NCI-H1092 treated with DMSO at 0.1 percent for 48 hours (cell line): ENCODE results near the gene TDRD7.

ENCODE experiments used
- DNase-seq: peaks from one replicate; lab custom pipeline; 2025; lab: John Stamatoyannopoulos, UW

Gene TDRD7

DNA sequence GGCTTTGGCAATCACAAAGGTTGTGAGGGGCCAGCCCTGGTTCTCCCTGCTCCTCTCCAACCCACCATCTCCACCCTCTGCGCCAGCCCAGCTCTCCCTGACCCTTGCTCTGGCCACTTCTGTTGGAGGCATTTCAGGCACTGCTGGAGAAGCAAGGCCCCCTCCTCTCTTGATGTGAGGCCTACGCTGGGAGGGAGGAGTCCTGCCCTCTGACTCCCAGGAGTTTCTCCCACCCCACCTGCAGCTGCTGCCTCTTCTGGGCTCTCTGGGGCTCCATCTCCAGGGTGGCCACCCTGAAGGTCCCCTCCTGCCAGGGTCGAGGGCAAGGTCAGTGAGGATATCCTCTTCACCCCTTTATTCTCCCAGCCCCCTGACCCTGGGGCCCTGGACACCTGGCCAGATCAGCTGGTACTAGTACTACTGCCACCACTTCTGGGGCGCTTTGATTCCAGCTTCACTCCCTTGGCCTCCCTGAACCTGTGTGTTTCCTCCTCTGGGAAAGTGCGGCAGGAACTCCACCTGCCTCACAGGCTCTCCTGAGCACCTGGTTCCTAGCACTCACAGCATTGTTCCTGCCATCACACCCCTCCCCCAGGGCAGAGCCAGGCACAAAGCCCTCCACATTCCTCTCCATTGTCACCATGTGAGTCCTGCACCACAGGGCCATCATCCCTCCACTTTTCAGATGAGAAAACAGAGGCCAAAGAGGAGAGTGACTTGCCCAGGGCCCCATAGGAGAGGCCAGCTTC, 23.8 kb upstream of the TDRD7 start:
- no peak for DNase-seq

DNA sequence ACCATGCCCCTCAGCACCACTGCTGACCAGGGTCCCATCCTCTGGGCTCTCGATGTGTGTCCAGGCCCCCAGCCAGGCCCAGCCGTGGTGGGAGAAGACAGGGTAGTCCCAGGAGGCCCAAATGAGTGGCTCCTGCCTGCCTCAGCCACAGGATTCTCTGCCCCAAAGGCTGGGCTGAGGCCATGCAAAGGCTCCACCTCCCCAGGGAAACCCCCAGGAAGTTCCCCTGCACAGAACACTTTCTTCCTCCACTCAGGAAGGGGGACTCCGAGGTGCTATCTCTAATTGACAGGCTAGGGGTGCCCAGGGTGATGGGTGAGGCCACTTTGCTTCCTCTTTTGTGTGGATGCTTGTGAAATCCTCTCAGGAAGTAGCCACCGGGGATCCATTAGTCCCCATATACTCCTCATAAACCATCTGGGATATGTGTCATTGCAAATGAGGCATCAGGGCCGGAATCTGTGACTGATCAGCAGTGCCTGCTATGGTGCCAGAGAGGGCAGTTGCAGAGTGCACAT, 23.1 kb upstream of the TDRD7 start:
- DNase-seq = no peak

DNA sequence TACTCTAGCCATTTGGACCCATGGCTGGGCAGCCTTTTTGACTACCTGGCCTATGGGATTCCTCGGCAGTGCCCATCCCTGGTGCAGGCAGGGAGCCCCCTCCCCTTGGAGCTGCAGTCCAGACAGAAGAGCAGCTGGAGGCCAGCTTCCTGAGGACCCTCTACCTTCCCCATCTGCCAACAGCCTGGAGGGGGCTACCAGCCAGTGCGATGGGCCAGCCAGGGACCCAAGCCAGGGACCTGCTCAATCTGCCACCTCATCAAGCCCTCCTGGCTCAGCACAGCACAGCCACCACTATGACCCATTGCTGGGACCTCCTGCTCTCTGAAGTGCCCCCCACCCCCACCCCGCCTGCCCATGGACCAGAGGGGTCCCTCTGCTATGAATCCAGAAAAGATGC, 22.6 kb upstream of the TDRD7 start:
- no peak for DNase-seq

DNA sequence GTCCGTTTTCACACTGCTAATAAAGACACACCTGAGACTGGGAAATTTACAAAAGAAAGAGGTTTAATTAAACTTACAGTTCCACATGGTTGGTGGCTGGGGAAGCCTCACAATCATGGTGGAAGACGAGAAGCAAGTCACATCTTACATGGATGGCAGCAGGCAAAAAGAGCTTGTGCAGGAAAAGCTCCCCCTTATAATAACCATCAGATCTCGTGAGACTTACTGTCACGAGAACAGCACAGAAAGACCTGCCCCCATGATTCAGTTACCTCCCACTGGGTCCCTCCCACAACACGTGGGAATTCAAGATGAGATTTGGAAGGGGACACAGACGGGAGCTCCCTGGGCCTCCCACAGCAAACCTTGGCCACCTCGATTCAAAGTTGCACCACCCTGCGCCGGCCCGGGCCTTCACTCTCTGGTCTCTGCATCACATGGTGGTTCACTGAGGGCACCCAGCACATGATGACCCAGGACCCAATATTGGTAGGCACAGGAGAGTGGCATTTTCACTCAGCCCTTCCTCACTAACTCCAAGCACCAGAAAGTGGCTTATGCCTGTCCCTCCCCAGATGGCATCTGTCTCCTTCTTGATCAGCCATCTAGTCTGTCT, 21.0 kb upstream of the TDRD7 start:
- no peak for DNase-seq

DNA sequence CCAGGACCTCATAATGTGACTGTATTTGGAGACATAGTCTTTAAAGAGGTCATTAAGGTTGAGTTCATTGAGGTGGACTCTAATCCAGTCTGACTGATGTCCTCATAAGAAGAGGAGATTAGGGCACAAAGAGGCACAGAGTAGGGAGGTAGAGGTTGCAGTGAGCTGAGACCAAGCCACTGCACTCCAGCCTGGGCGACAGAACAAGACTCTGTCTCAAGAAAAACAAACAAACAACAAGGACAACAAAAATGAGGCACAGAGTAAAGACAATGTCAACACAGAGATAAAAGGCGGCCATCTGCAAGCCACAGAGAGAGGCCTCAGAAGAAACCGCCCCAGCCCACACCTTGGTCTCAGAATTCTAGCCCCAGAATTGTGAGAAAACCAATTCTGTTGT, 17.0 kb upstream of the TDRD7 start:
- DNase-seq = no peak

DNA sequence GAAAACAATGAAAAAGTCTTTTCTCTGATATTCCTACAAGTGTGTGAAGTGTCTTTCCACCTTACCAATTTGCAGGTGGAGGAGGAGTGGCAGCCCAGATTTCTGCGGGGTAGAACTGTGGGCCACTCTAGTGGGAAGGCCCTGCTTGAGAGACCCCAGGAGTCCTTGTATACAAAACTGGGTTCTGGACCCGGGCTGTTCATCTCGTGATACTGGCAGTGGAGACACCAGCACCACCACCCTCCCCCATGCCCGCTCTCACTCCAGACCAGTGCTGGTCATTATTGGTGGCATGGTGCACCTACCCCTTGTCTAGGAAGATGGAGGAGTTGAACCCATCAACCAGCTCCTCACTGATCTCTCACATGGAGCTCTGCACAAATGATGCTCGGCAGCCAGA, 16.2 kb upstream of the TDRD7 start:
- DNase-seq = no peak

DNA sequence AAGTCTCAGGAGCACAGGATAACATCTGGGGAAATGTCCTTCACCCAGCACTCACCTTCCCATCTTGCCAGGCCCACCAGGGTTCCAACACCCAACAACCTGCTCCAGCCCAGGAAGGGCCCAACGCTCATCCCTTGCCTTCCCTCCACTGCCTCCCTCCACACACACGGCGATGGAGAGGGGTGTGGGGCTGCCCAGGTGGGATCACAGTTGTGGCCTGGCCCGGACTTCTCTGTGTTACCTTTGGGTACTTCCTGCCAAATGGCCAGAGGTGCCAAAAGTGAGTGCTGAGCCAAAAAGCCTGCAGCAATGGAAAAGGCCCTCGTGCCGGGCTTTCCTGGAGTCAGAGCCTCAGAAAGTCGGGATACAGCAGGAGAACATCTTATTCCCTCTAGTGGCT, 15.6 kb upstream of the TDRD7 start:
- DNase-seq = no peak

DNA sequence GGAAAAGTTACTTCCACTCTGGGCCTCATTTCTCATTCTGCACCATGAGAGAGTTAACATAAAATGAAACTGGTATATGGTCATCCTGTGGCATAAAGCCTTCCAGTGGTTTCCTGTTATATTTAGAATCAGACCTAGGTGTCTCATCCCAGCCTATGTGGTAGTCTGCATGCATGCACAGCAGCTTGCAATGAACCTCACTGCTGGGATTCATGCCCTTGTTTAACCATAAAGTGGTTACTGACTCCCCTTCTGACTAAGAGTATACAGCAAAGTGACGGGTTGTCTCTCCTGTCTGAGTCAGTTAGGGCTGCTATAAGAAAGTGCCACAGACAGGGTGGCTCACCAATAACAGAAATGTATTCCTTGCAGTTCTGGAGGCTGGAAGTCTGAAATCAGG, 14.7 kb upstream of the TDRD7 start:
- no peak for DNase-seq

DNA sequence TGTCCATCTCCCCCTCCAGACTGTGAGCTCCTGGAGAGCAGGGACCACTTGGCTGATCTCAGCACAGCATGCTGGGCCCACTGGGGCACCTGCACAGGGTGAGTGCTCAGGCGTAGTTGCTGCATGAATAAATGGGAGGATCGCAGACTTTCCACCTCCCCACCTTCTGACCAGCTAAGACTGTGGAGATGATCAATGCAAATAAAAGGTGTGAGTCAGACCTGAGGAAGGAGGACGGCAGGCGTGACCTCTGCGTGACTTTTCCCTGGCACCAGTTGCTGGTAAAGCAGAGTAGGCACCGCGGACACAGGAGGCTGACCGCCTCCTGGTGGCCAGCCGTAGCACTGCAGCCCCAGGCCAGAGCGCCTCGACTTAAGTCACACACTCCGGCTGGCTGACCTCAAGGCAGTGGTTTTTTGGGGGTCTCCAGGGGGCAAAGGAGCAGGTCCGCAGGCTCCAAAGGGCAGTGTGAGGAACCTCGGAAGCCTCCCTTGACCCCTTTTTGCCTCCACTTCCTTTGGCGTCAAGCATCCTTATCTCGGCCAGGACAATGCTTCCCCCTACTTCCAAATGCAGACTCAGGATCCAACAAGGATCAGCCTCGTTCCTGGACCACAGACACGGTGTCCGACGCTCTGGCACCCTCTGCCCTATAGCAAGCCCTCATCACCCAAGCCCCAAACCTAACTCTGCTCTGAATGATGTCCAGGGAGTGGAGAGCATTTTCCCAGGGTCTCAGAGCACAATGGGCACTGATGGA, 12.7 kb upstream of the TDRD7 start:
- DNase-seq = peak; percentile 52

DNA sequence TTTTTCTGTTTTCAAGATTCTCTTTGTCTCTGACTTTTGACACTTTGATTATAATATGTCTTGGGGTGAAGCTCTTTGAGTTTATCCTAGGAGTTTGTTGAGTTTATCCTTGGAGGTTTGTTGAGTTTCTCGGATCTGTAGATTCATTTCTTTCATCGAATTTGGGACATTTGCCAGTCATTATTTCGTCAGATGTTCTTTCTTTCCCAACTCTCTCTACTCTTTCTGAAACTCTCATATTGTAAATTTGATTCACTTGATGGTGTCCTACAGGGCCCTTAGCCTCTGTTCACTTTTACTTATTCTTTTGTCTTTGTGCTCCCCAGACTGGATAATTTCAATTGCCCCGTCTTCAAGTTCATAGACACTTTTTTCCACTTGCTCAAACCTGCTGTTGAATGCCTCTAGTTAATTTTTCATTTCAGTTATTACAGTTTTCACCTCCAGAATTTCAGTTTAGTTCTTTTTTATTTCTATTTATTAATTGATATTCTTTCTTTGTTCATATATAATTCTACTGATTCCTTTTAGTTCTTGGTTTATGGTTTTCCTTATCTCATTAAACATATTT, 8.1 kb upstream of the TDRD7 start:
- no peak for DNase-seq

DNA sequence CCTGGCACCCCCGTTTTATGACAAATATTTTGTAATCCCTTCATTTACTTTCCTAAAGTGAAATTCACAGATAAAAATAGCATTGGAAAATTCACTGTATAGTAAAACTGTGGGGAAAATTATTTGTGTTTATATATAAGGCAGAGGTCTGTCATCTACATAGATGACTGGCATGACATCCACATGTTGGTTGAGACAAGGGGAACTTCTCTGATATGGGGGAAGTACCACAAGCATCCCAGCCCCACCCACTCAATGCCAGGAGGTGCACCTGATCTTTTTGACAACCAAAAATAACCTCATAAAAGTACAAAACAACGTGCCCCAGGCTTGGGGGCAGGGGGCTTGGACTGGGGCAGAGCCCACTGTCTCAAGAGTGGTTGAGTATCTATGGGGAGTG, 6.3 kb upstream of the TDRD7 start:
- DNase-seq = no peak

DNA sequence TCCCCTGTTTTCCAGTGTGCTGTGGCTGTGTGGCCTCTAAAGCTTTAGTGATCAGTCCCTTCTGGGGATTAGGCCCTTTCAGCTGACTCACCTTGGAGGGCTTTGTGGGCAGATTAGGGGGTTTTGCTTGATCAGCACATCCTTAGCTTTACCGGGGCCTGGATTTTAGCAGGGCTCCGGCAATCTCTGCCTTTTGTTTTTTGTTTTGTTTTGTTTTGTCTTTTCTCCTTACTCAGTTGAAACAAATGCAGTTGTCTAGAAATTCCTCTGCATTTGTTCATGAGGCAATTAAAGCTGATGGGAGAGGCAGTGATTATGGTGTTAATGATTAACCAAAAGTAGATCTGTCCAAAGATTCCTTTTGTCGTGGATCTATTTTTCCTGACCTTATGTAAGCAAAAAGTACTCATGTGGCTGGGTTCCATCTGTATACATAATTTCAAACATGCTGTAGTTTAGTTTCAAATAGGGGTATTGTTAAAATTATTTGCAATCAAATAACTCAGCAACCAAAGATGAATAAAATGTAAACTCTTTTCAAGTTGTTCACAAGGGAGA, 5.2 kb upstream of the TDRD7 start:
- no peak for DNase-seq

DNA sequence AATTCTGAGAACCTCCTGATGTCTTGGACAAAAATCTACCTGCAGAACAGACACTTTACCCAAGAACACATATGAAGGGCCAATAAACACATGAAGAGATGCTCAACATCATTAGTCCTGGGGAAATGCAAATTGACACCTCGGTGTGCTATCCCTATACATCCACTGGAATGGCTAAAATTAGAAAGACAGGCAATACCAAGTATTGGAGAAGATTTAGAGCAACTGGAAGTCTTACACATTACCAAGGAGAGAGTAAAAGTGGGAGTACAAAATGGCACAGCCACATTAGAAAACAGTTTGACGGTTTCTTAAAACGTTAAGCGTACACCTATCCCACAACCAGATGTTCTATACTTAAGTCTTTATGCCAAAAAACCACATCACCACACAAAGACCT, 3.3 kb upstream of the TDRD7 start:
- no peak for DNase-seq

DNA sequence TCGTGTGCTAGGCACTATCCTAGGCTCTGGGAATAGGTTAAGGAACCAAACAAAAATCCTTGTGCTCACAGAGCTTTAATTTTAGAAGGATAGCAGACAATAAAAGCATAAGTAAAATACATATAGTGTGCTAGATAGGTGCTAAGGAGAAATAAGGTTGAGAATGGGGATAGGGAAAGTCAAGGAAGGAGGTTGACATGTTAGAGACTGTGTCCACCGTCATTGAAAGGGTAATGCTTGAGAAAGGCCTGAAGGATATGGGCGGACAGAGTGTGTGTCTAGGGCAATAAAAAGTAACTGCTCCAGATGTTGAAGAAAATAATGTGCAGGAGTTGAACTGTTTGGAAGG, 482 bp upstream of the TDRD7 start:
- DNase-seq = no peak

DNA sequence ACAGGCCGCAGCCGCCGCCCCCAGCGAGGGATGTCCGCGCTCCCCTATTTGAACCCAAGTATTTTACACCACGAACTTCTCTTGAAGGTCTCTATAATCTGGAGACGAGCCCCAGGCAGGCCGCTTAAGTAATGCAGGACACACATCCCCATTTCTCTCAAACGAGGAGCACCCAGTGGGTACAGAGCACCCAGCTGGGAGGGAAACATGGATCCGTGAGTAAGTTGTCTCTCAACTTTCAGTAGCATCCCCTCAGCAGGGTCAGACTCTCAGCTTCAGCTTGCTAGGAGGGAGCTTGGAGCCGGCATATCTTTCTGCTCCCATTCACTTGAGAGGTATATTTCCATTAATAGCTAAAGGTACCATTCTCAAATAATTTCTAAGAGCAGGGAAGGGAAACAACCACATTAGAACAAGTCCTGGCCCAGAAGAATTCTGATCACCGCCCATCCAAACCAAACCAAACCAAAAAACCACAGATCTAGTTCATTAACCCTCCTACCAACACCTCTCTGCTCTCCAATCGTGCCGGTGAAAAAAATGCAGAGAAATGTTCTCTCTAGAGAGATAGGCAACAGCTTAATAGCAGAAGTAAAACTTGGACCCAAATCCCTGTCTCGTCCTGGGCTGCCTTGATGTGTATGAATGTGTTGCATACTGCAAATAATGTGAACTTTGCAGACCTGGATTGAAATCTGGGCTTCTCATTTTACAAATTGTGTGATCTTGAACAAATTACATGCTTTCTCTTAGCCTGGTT, 910 bp downstream of the TDRD7 start:
- DNase-seq = no peak

DNA sequence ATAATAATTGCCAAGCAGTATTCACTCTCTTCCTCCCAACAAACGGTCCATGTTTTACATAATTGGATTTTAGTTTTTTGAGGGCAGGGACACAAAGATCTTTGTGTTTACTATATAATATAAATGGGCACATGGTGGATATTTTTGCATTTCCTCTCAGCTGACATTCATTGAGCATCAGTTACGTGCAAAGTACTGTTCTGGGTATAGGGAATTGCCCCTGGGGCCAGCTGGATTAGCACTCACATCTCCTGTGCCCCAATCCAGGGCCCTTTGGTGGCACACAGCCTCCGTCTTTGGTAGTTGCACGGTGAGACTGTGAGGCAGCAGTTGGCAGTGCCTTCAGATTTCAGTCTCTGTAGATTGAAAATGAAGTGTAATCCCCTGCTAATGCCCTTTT, 1.6 kb downstream of the TDRD7 start:
- DNase-seq = no peak

DNA sequence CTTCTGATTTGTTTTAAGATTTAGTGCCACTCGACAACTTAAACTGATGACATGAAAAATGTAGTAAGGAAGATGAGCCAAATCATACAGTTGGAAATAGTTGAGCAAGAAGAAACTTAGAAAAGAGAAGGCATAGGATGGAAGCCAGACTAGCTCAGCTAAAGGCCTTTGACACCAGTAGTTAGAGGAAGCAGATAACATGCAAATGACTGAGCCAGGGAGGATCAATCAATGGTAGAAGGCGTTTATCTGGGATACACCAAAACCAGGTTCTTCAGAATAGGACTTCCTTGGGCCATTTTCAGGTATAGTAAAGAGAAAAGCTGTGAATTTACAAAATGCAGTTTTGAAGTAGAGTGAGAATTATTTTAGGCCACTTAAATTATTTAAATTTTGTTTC, 3.2 kb downstream of the TDRD7 start:
- DNase-seq = no peak

DNA sequence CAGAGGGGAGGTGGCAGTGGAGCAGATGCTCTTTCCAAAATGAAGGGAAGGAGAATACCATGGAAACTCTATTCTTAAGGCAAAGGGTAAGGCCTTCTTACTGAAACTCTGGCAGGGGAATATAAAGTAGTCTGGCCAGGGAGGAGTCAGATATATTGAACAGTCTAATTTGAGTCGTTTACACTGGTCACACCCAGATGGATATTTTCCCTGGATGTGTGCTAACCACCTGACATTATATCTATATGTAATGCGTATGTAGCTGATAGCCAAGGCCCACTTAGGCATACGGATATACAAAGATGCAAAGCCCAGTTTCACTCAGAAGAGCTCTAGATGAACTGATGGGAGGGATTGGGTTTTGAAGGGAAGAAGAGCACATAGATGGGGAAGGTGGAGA, 7.0 kb downstream of the TDRD7 start:
- no peak for DNase-seq

DNA sequence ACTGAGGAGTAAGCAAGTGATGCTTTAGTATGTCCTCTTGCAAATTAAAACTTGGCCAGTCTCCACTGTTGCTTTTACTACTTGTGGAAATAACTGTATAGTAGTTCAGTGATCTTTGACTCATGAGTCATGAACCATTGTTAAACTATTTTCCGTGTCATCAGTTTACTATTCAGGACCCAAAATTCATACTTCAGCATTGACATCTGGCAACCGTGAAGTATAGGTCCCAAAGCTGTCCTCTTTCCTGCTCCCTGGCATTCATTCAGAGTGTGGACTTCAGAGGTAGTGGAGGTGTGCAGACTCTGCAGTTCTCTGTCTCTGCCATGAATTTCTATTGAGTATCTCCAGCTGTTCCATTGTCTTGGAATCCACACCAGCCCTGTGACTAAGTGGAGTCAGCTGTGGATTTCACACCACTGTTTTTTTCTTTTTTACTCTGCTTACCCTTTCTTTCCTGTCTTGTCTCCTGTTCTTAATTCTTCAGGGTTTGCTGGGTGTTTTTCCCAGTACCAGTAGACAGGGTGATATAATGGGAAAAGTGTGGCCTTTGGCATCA, 7.5 kb downstream of the TDRD7 start:
- DNase-seq = no peak

DNA sequence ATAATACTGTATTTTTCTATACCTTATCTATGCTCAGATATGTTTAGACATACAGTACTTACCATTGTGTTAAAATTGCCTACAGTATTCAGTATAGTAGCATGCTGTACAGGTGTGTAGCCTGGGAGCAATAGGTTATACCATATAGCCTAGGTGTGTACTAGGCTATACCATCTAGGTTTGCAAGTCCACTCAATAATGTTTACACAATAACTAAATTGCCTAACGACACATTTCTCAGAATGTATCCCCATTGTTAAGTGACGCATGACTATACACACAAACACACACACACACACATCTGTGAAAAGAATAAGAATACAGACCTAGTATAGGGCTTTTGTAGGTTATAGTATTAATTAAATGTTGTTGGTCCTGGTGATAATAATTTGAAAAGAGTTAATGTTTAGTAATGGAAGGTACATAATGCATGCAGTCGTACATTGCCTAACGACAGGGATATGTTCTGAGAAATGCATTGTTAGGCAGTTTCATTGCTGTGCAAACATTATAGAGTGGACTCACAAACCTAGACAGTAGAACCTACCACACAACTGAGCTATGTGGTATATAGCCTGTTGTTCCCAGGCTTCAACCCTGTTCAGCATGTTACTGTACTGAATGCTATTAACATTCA, 13.6 kb downstream of the TDRD7 start:
- DNase-seq = no peak

DNA sequence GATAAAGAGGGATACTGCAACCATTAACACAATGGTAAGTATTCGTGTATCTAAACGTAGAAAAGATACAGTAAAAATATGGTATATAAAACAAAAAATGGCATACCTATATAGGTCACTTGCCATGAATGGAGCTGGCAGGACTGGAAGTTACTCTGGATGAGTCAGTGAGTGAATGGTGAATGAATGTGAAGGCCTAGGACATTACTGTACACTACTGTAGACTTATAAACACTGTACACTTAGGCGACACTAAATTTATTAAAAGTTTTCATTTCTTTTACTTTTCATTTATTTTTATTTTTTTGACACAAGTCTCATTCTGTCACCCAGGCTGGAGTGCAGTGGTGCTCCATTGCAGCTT, 14.1 kb downstream of the TDRD7 start:
- DNase-seq = no peak
